Endothelial cell of umbilical vein (primary cell): Measurements from ENCODE around the gene TANGO2.

Experiments used
- EZH2 ChIP-seq: IDR thresholded peaks from 2 replicates; pipeline ENCODE4 v1.6.1; 2012; ENCODE audit warnings: borderline replicate concordance, low read depth, mild to moderate bottlenecking, moderate library complexity, low read length, inconsistent platforms; ENCODE audit not compliant: severe bottlenecking
- FOS ChIP-seq: IDR thresholded peaks from 2 replicates; pipeline ENCODE4 v1.6.1; 2011; ENCODE audit warnings: mild to moderate bottlenecking, low read length, moderate library complexity, borderline replicate concordance; ENCODE audit not compliant: insufficient read depth
- GATA2 ChIP-seq: IDR thresholded peaks from 2 replicates; pipeline ENCODE4 v1.7.0; 2011; ENCODE audit warnings: low read depth, mild to moderate bottlenecking, moderate library complexity, mixed read lengths, low read length; ENCODE audit not compliant: insufficient read length, insufficient read depth
- JUN ChIP-seq: IDR thresholded peaks from 2 replicates; pipeline ENCODE4 v1.6.1; 2011; ENCODE audit warnings: borderline replicate concordance, low read depth; ENCODE audit not compliant: insufficient read length, insufficient read depth
- MAX ChIP-seq: IDR thresholded peaks from 2 replicates; pipeline ENCODE4 v1.6.1; 2011; ENCODE audit not compliant: insufficient read depth, insufficient read length
- MYC ChIP-seq: IDR thresholded peaks from one replicate; pipeline ENCODE4 v1.6.1; 2011; ENCODE audit warnings: mild to moderate bottlenecking, low read depth, low read length
- POLR2A ChIP-seq: IDR thresholded peaks from 2 replicates; pipeline ENCODE4 v1.6.1; 2012; ENCODE audit warnings: low read depth, mild to moderate bottlenecking, control low read depth, low read length
- POLR2AphosphoS5 ChIP-seq: IDR thresholded peaks from 2 replicates; pipeline ENCODE4 v1.6.1; 2012; ENCODE audit warnings: low read depth, mild to moderate bottlenecking, control low read depth, low read length, moderate library complexity; ENCODE audit not compliant: insufficient read depth
- TF ChIP-seq, protein P1 (sequence below), 2 donors: IDR thresholded peaks; 1 replicate in 1 of 2; 2 replicates in 1 of 2; pipeline ENCODE4 v1.5.1; 2011; ENCODE audit warnings: low read length in 2 of 2, mild to moderate bottlenecking in 2 of 2, moderate library complexity in 2 of 2, control low read depth in 1 of 2, inconsistent platforms in 1 of 2, low read depth in 1 of 2; ENCODE audit not compliant: insufficient read depth in 1 of 2; ENCODE audit errors: extremely low read depth in 1 of 2

- no peak for TF ChIP-seq POLR2A
- TF ChIP-seq, protein P1, sequence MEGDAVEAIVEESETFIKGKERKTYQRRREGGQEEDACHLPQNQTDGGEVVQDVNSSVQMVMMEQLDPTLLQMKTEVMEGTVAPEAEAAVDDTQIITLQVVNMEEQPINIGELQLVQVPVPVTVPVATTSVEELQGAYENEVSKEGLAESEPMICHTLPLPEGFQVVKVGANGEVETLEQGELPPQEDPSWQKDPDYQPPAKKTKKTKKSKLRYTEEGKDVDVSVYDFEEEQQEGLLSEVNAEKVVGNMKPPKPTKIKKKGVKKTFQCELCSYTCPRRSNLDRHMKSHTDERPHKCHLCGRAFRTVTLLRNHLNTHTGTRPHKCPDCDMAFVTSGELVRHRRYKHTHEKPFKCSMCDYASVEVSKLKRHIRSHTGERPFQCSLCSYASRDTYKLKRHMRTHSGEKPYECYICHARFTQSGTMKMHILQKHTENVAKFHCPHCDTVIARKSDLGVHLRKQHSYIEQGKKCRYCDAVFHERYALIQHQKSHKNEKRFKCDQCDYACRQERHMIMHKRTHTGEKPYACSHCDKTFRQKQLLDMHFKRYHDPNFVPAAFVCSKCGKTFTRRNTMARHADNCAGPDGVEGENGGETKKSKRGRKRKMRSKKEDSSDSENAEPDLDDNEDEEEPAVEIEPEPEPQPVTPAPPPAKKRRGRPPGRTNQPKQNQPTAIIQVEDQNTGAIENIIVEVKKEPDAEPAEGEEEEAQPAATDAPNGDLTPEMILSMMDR (IDR thresholded peaks at IDR 0.05; ENCODE audit: extremely low read depth in 1 of 2, insufficient read depth in 1 of 2, low read depth in 1 of 2, low read length in 2 of 2) = no peak
- no peak for TF ChIP-seq POLR2AphosphoS5
- no peak for TF ChIP-seq MAX
- TF ChIP-seq FOS = no peak
- no peak for TF ChIP-seq EZH2
- no peak for TF ChIP-seq GATA2
- TF ChIP-seq MYC = no peak
- no peak for TF ChIP-seq JUN
These were observed 23.7 kb downstream of the TANGO2 start for GRCh38 chr22:20044495-20045151.
